Thymus (tissue), 11 donors: Measurements from ENCODE around the gene SPON2. TPM values are rescaled to one million over a fixed set of nuclear protein-coding genes. Genes with fewer than 3 reads are reported as not detected.

Experiments
- DNase-seq, 9 donors: peaks; one replicate each; pipeline ENCODE4 v3.0.0-alpha.2; 2013; ENCODE audit warnings: low spot score in 9 of 9, low read depth in 6 of 9, missing footprints in 1 of 9
- H3K27ac ChIP-seq, 2 donors: one replicate each; pipeline ENCODE4 v1.5.1; 2013; ENCODE audit warnings: control low read depth in 1 of 2, low read depth in 1 of 2, low read length in 1 of 2, mild to moderate bottlenecking in 1 of 2, moderate library complexity in 1 of 2
- H3K27me3 ChIP-seq, 2 donors: one replicate each; pipeline ENCODE4 v1.5.1; 2013; ENCODE audit warnings: low read length in 1 of 2; ENCODE audit not compliant: control insufficient read depth in 2 of 2, insufficient read depth in 1 of 2
- H3K36me3 ChIP-seq, 2 donors: one replicate each; pipeline ENCODE4 v1.5.1; 2013; ENCODE audit warnings: low read length in 1 of 2, mild to moderate bottlenecking in 1 of 2, moderate library complexity in 1 of 2; ENCODE audit not compliant: control insufficient read depth in 2 of 2, insufficient read depth in 2 of 2
- H3K4me1 ChIP-seq, 2 donors: one replicate each; pipeline ENCODE4 v1.5.1; 2013; ENCODE audit warnings: low read length in 2 of 2; ENCODE audit not compliant: control insufficient read depth in 2 of 2, insufficient read depth in 2 of 2
- H3K4me3 ChIP-seq, 2 donors: one replicate each; pipeline ENCODE4 v1.5.1; 2013; ENCODE audit warnings: low read length in 2 of 2, control low read depth in 1 of 2, mild to moderate bottlenecking in 1 of 2
- H3K9me3 ChIP-seq, 2 donors: one replicate each; pipeline ENCODE4 v1.5.1; 2013; ENCODE audit warnings: low read length in 1 of 2, mild to moderate bottlenecking in 1 of 2; ENCODE audit not compliant: control insufficient read depth in 2 of 2, insufficient read depth in 1 of 2
- WGBS: extraction: QIAGEN DNeasy Blood & Tissue Kit; methylation state at CpG from one replicate; pipeline ENCODE4 v1.1.7; 2013; 5-methylcytosine and 5-hydroxymethylcytosine counted together
- polyA plus RNA-seq: library from polyadenylated mRNA; stranded (reverse); fragments of 200-250 nt; gene quantifications from one replicate; pipeline ENCODE4 v1.2.3, GENCODE V29; 2013
- total RNA-seq: library from RNA; stranded (reverse); fragments of 120-200 nt; gene quantifications from one replicate; pipeline ENCODE4 v1.2.4, GENCODE V29; 2013
- donor health status: healthy.

Gene SPON2
- total and polyA plus RNA-seq, 2 donors: 5.3 to 48.2 TPM

GRCh38 chr4:1198098-1198844 lies 25.9 kb upstream of the SPON2 start:
- no peak for DNase-seq
- no peak overlapping the region for H3K27ac ChIP-seq
- WGBS: 96% methylated on average over 24 of the region's 24 CpGs
- peaks cover 0 to 4% of the 10 kb centered on the region in 2 donors for H3K36me3 ChIP-seq
- no peaks in the 10 kb centered on the region for H3K9me3 ChIP-seq
- no peaks in the 10 kb centered on the region for H3K27me3 ChIP-seq
- no peak overlapping the region for H3K4me3 ChIP-seq
- peaks cover 25 to 38% of the 10 kb centered on the region in 2 donors for H3K4me1 ChIP-seq

GRCh38 chr4:1196421-1197183 lies 24.2 kb upstream of the SPON2 start:
- Histone ChIP-seq H3K27me3 (no peaks in the 10 kb centered on the region), H3K36me3 (peaks cover 0 to 4% of the 10 kb centered on the region in 2 donors), H3K4me3 (no peak overlapping the region), H3K4me1 (peaks cover 15 to 21% of the 10 kb centered on the region in 2 donors), H3K27ac (no peak overlapping the region), H3K9me3 (no peaks in the 10 kb centered on the region)
- 97% methylated on average over 13 of the region's 13 CpGs for WGBS
- no peak for DNase-seq

GRCh38 chr4:1195891-1196401 lies 23.6 kb upstream of the SPON2 start:
- H3K4me3 ChIP-seq: no peak overlapping the region
- no peak for DNase-seq
- H3K27me3 ChIP-seq: no peaks in the 10 kb centered on the region
- WGBS: 95% methylated on average over 16 of the region's 16 CpGs
- peaks cover 10 to 15% of the 10 kb centered on the region in 2 donors for H3K4me1 ChIP-seq
- peaks cover 0 to 4% of the 10 kb centered on the region in 2 donors for H3K36me3 ChIP-seq
- peaks cover 0 to 4% of the 10 kb centered on the region in 2 donors for H3K9me3 ChIP-seq
- no peak overlapping the region for H3K27ac ChIP-seq

- peaks cover 0 to 4% of the 10 kb centered on the region in 2 donors for H3K9me3 ChIP-seq
- H3K4me1 ChIP-seq: peaks cover 3 to 7% of the 10 kb centered on the region in 2 donors
- no peak overlapping the region for H3K27ac ChIP-seq
- H3K36me3 ChIP-seq: peaks cover 0 to 4% of the 10 kb centered on the region in 2 donors
- WGBS: 95% methylated on average over 29 of the region's 29 CpGs
- H3K27me3 ChIP-seq: no peaks in the 10 kb centered on the region
- DNase-seq: no peak
- H3K4me3 ChIP-seq: no peak overlapping the region
These were observed 22.8 kb upstream of the SPON2 start for GRCh38 chr4:1195109-1195671.

GRCh38 chr4:1194010-1194900 lies 21.9 kb upstream of the SPON2 start:
- Histone ChIP-seq H3K4me3 (no peak overlapping the region), H3K4me1 (no peaks in the 10 kb centered on the region)
- WGBS: 95% methylated on average over 52 of the region's 52 CpGs

GRCh38 chr4:1193206-1194009 lies 21.0 kb upstream of the SPON2 start:
- Histone ChIP-seq H3K36me3 (peaks cover 0 to 4% of the 10 kb centered on the region in 2 donors), H3K4me1 (no peaks in the 10 kb centered on the region), H3K9me3 (peaks cover 0 to 4% of the 10 kb centered on the region in 2 donors), H3K27ac (no peak overlapping the region), H3K27me3 (no peaks in the 10 kb centered on the region), H3K4me3 (no peak overlapping the region)
- WGBS: 79% methylated on average over 28 of the region's 28 CpGs
- DNase-seq: no peak

More at GRCh38 chr4:1194010-1194900, 21.9 kb upstream of the SPON2 start:
- peaks cover 0 to 4% of the 10 kb centered on the region in 2 donors for H3K36me3 ChIP-seq
- no peak overlapping the region for H3K27ac ChIP-seq
- H3K9me3 ChIP-seq: peaks cover 0 to 4% of the 10 kb centered on the region in 2 donors
- no peak for DNase-seq
- H3K27me3 ChIP-seq: no peaks in the 10 kb centered on the region

DNA sequence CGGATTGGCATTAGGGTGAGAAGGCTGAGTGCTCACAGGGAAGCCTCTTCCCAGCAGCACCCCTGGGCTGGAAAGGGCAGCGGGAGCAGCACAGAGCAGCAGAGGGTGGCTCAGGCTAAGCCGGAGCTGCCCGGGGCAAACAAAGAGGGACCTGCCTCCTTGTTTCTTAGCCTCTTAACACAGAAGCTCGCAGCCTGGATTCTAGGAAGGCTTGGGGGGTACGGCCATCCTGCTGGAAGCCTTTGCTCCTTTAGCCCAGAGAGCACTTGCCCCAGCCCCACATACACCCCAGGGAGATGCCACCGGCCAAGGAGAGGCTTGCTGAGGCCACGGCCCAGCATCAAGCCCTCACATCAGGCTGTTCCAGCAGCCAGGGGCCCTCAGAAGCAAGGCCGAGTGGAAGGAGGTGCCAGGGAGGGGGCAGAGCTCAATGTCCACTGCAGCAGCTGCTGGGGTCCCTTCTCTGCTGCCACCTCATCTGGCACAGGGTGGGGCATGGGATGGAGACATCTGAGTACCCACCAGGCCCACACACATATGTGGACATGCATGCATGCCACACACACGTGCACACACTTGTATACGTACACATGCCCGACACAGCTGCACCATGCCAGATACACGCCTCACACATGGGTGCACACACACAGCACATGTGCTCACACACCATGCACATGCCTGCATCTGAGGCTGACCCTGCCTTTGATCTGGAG lies 20.3 kb upstream of the SPON2 start:
- Histone ChIP-seq H3K9me3 (peaks cover 0 to 4% of the 10 kb centered on the region in 2 donors), H3K4me3 (no peak overlapping the region), H3K27me3 (no peaks in the 10 kb centered on the region), H3K27ac (no peak overlapping the region), H3K36me3 (peaks cover 0 to 4% of the 10 kb centered on the region in 2 donors), H3K4me1 (no peaks in the 10 kb centered on the region)
- WGBS: 96% methylated on average over 13 of the region's 13 CpGs
- DNase-seq: no peak
